Endothelial cell of umbilical vein (primary cell): ENCODE data around the gene DET1. TPM values are rescaled to one million over a fixed set of nuclear protein-coding genes. Genes with fewer than 3 reads are reported as not detected.

Experiments used
- BruUV-seq: library from RNA; stranded (reverse); fragments of 400-500 nt; replicated peaks from 2 replicates; lab custom pipeline; 2021; lab: Mats Ljungman, UMichigan
- CTCF ChIA-PET: fragments of 300-600, 350-600 bp; sonication (Branson Sonifier 250); formaldehyde crosslinking; loops from one replicate; lab custom pipeline; 2021; ENCODE audit warnings: antibody characterized with exemption, inconsistent platforms; lab: Charles Lee
- POLR2A ChIA-PET: fragments of 300-600, 350-600 bp; sonication (Branson Sonifier 250); formaldehyde crosslinking; loops from one replicate; lab custom pipeline; 2021; ENCODE audit warnings: antibody characterized with exemption, inconsistent platforms; lab: Charles Lee
- DNase-seq: peaks from one replicate; pipeline ENCODE4 v3.0.0-alpha.2; 2011; ENCODE audit warnings: low read depth, low spot score
- FAIRE-seq: peaks from 2 replicates; lab custom pipeline; 2011; peaks lifted over from hg19 to GRCh38; lab: Jason Lieb, UNC
- H2AFZ ChIP-seq: 2 replicates; pipeline ENCODE4 v1.6.0; 2012; ENCODE audit warnings: low read depth, low read length, control low read depth, inconsistent platforms
- H3K27ac ChIP-seq: 2 replicates; pipeline ENCODE4 v1.5.1; 2011; ENCODE audit warnings: low read depth, mild to moderate bottlenecking, control low read depth, low read length, moderate library complexity; ENCODE audit not compliant: insufficient read depth
- H3K27me3 ChIP-seq, 2 experiments: 2 replicates each; pipeline versions ENCODE4 v1.6.0 to v1.6.1; 2011; ENCODE audit warnings: low read length in 2 of 2, mixed read lengths in 1 of 2; ENCODE audit not compliant: control insufficient read depth in 2 of 2, insufficient read depth in 2 of 2
- H3K36me3 ChIP-seq, 2 experiments: 2 replicates in 1 of 2; 3 replicates in 1 of 2; pipeline ENCODE4 v1.5.1; 2011; ENCODE audit warnings: low read length in 2 of 2, mild to moderate bottlenecking in 1 of 2, moderate library complexity in 1 of 2; ENCODE audit not compliant: control insufficient read depth in 2 of 2, insufficient read depth in 2 of 2; ENCODE audit errors: extremely low read depth in 1 of 2
- H3K4me1 ChIP-seq: 3 replicates; pipeline ENCODE4 v1.5.1; 2011; ENCODE audit warnings: mild to moderate bottlenecking, low read length; ENCODE audit not compliant: control insufficient read depth, insufficient read depth; ENCODE audit errors: extremely low read depth
- H3K4me2 ChIP-seq: 2 replicates; pipeline ENCODE4 v1.6.1; 2011; ENCODE audit warnings: low read length, control low read depth, mixed read lengths; ENCODE audit not compliant: insufficient read depth
- H3K4me3 ChIP-seq, 3 experiments: fragments of 200-600 bp in 1 of 3; sonication (generic), shearing (Covaris generic) in 1 of 3; replicated peaks in 1 of 3; 2 replicates each; pipeline ENCODE4 v1.5.1; 2011 to 2016; ENCODE audit warnings: control low read depth in 3 of 3, low read length in 3 of 3, mild to moderate bottlenecking in 2 of 3, inconsistent platforms in 1 of 3, low read depth in 1 of 3, moderate library complexity in 1 of 3; ENCODE audit not compliant: insufficient read depth in 1 of 3
- H3K79me2 ChIP-seq: 2 replicates; pipeline ENCODE4 v1.6.0; 2012; ENCODE audit warnings: low read length, inconsistent platforms; ENCODE audit not compliant: control insufficient read depth, insufficient read depth
- H3K9ac ChIP-seq: replicated peaks from 2 replicates; pipeline ENCODE3; 2011; ENCODE audit warnings: low read length, control low read depth; ENCODE audit not compliant: insufficient read depth; ENCODE audit errors: extremely low read depth
- H3K9me1 ChIP-seq: replicated peaks from 3 replicates; pipeline ENCODE4 v1.6.0; 2011; ENCODE audit warnings: mild to moderate bottlenecking, low read length; ENCODE audit not compliant: control insufficient read depth, insufficient read depth; ENCODE audit errors: extremely low read depth
- H3K9me3 ChIP-seq: replicated peaks from 2 replicates; pipeline ENCODE4 v1.5.1; 2012; ENCODE audit warnings: low read length, inconsistent platforms; ENCODE audit not compliant: control insufficient read depth, insufficient read depth
- H4K20me1 ChIP-seq: replicated peaks from 2 replicates; pipeline ENCODE3; 2011; ENCODE audit warnings: mild to moderate bottlenecking, low read length; ENCODE audit not compliant: control insufficient read depth, insufficient read depth; ENCODE audit errors: extremely low read depth
- CTCF ChIP-seq, 2 donors: IDR thresholded peaks; 1 replicate in 1 of 2; 2 replicates in 1 of 2; pipeline ENCODE4 v1.5.1; 2011; ENCODE audit warnings: low read length in 2 of 2, mild to moderate bottlenecking in 2 of 2, moderate library complexity in 2 of 2, control low read depth in 1 of 2, inconsistent platforms in 1 of 2, low read depth in 1 of 2; ENCODE audit not compliant: insufficient read depth in 1 of 2; ENCODE audit errors: extremely low read depth in 1 of 2
- EZH2 ChIP-seq: IDR thresholded peaks from 2 replicates; pipeline ENCODE4 v1.6.1; 2012; ENCODE audit warnings: borderline replicate concordance, low read depth, mild to moderate bottlenecking, moderate library complexity, low read length, inconsistent platforms; ENCODE audit not compliant: severe bottlenecking
- FOS ChIP-seq: IDR thresholded peaks from 2 replicates; pipeline ENCODE4 v1.6.1; 2011; ENCODE audit warnings: mild to moderate bottlenecking, low read length, moderate library complexity, borderline replicate concordance; ENCODE audit not compliant: insufficient read depth
- GATA2 ChIP-seq: IDR thresholded peaks from 2 replicates; pipeline ENCODE4 v1.7.0; 2011; ENCODE audit warnings: low read depth, mild to moderate bottlenecking, moderate library complexity, mixed read lengths, low read length; ENCODE audit not compliant: insufficient read length, insufficient read depth
- JUN ChIP-seq: IDR thresholded peaks from 2 replicates; pipeline ENCODE4 v1.6.1; 2011; ENCODE audit warnings: borderline replicate concordance, low read depth; ENCODE audit not compliant: insufficient read length, insufficient read depth
- MAX ChIP-seq: IDR thresholded peaks from 2 replicates; pipeline ENCODE4 v1.6.1; 2011; ENCODE audit not compliant: insufficient read depth, insufficient read length
- MYC ChIP-seq: IDR thresholded peaks from one replicate; pipeline ENCODE4 v1.6.1; 2011; ENCODE audit warnings: mild to moderate bottlenecking, low read depth, low read length
- POLR2A ChIP-seq: IDR thresholded peaks from 2 replicates; pipeline ENCODE4 v1.6.1; 2012; ENCODE audit warnings: low read depth, mild to moderate bottlenecking, control low read depth, low read length
- POLR2AphosphoS5 ChIP-seq: IDR thresholded peaks from 2 replicates; pipeline ENCODE4 v1.6.1; 2012; ENCODE audit warnings: low read depth, mild to moderate bottlenecking, control low read depth, low read length, moderate library complexity; ENCODE audit not compliant: insufficient read depth
- dilution Hi-C: fragments of 300-500 bp; cut with MboI; formaldehyde crosslinking; loops from one replicate; pipeline ENCODE4 v1.15.0; 2019; ENCODE audit warnings: low sequenced_read_pairs; ENCODE audit not compliant: extremely low pct_ligation_motif_present
- intact Hi-C: fragments of 100-400 bp; cut with micrococcal nuclease; formaldehyde crosslinking; loops from one replicate; pipeline ENCODE4 v1.10.0; 2022
- polyA plus RNA-seq, 4 experiments: library from polyadenylated mRNA; depleted of rRNA in 3 of 4; stranded (reverse) in 3 of 4; unstranded in 1 of 4; fragments of >200 nt; gene quantifications; 2 replicates each; pipeline versions ENCODE4 v1.2.1 to v1.2.3, GENCODE V29; 2011 to 2012; ENCODE audit warnings: missing spikeins in 1 of 4
- total RNA-seq: library from RNA; stranded (reverse); gene quantifications from 2 replicates; pipeline ENCODE4 v1.2.3, GENCODE V29; 2021

Gene DET1
- total and polyA plus RNA-seq, 2 donors (not counting 3 experiments of a cell fraction or from before 2014, with no cell fraction given), result 5.2 to 5.6 TPM

GRCh38 chr15:88484682-88485331 is 61.7 kb downstream of the DET1 start:
- Histone ChIP-seq H3K36me3 (no peaks in the 10 kb centered on the region), H3K9me3 (no peaks in the 10 kb centered on the region), H3K9me1 (no peaks in the 10 kb centered on the region), H4K20me1 (no peaks in the 10 kb centered on the region), H3K4me1 (no peaks in the 10 kb centered on the region), H3K4me2 (no peak overlapping the region), H2AFZ (no peak overlapping the region), H3K9ac (no peak overlapping the region), H3K4me3 (no peak overlapping the region), H3K27ac (no peak overlapping the region), H3K79me2 (no peaks in the 10 kb centered on the region), H3K27me3 (no peaks in the 10 kb centered on the region)
- no TSS peak for BruUV-seq
- intact Hi-C loops, result no loop called here
- no peak for TF ChIP-seq GATA2
- ChIA-PET POLR2A (no interaction called here), CTCF (interaction anchor here (0.9 kb wide), 1 partner anchor 350 kb away, joined by 3 read pairs; no protein-coding TSS in a partner anchor)
- FAIRE-seq, result no peak
- dilution Hi-C loops, result no loop called here
- DNase-seq, result no peak

- Histone ChIP-seq H3K9me3 (no peaks in the 10 kb centered on the region), H2AFZ (no peak overlapping the region), H3K9me1 (no peaks in the 10 kb centered on the region), H3K27ac (no peak overlapping the region), H3K36me3 (peaks cover 0 to 6% of the 10 kb centered on the region in 2 experiments), H3K4me3 (no peak overlapping the region), H3K79me2 (no peaks in the 10 kb centered on the region), H3K9ac (no peak overlapping the region), H3K4me2 (no peak overlapping the region), H3K4me1 (no peaks in the 10 kb centered on the region), H4K20me1 (no peaks in the 10 kb centered on the region), H3K27me3 (no peaks in the 10 kb centered on the region)
- FAIRE-seq, result no peak
- TF ChIP-seq CTCF (IDR thresholded peaks at IDR 0.05; ENCODE audit: extremely low read depth in 1 of 2, insufficient read depth in 1 of 2, low read depth in 1 of 2, low read length in 2 of 2), result no peak
- TF ChIP-seq MAX, result no peak
- no peak for TF ChIP-seq GATA2
- no peak for TF ChIP-seq POLR2AphosphoS5
- no peak for TF ChIP-seq MYC
- no peak for TF ChIP-seq POLR2A
- no peak for TF ChIP-seq EZH2
- no peak for TF ChIP-seq FOS
- TF ChIP-seq JUN, result no peak
- POLR2A ChIA-PET, result no interaction called here
- no peak for DNase-seq
- dilution Hi-C loops (no loop called here), intact Hi-C loops (no loop called here)
- no TSS peak for BruUV-seq
- CTCF ChIA-PET, result interaction anchor here (1.4 kb wide), 1 partner anchor 15 kb away, joined by 3 read pairs; the partner anchor contains the start of genes MRPL46 and MRPS11
Measured at GRCh38 chr15:88482263-88482662, 64.2 kb downstream of the DET1 start.
